ENCODE results near the gene ZNF428. TPM values are rescaled to one million over a fixed set of nuclear protein-coding genes. Genes with fewer than 3 reads are reported as not detected.
A peak's percentile ranks its signal among the peaks of the same experiment; 100 is the strongest.

ZNF428 gene
- total RNA-seq, 1 donor from 2014 or later = 97.7 TPM

- H3K27me3 Mint-ChIP-seq (ENCODE audit: unreplicated experiment) = peaks cover 17% of the 10 kb centered on the region
- H3K9me3 Mint-ChIP-seq (ENCODE audit: unreplicated experiment) = no peaks in the 10 kb centered on the region
- peaks cover 13% of the 10 kb centered on the region for H3K36me3 Mint-ChIP-seq (ENCODE audit: low read depth, unreplicated experiment)
- no peak for TF ChIP-seq CTCF (IDR thresholded peaks at IDR 0.05; ENCODE audit: unreplicated experiment)
- peaks cover 26% of the 10 kb centered on the region for H3K4me1 Mint-ChIP-seq (ENCODE audit: unreplicated experiment)
- peak within 1 kb of the TSS; percentile 98 for H3K4me3 Mint-ChIP-seq (ENCODE audit: unreplicated experiment)
- peak; percentile 96 for DNase-seq (ENCODE audit: low spot score)
- peak within 1 kb of the TSS; percentile 99 for H3K27ac Mint-ChIP-seq (ENCODE audit: unreplicated experiment)
Observed at GRCh38 chr19:43575156-43575950, 44.1 kb downstream of the ZNF428 start, which contains the start of the genes PINLYP and XRCC1. Gene PINLYP, plus strand, starts transcription at chr19:43575801. Its CDS starts 1,391 bp downstream, at chr19:43577192. Gene XRCC1, minus strand, starts transcription at chr19:43575527. Its CDS starts 69 bp downstream, at chr19:43575458.

GRCh38 chr19:43574424-43575155 is 44.8 kb downstream of the ZNF428 start:
- H3K4me1 Mint-ChIP-seq (ENCODE audit: unreplicated experiment) = peaks cover 19% of the 10 kb centered on the region
- peaks cover 9% of the 10 kb centered on the region for H3K36me3 Mint-ChIP-seq (ENCODE audit: low read depth, unreplicated experiment)
- no peak for TF ChIP-seq CTCF (IDR thresholded peaks at IDR 0.05; ENCODE audit: unreplicated experiment)
- H3K27me3 Mint-ChIP-seq (ENCODE audit: unreplicated experiment) = peaks cover 17% of the 10 kb centered on the region
- peak overlapping the region; percentile 99 for H3K27ac Mint-ChIP-seq (ENCODE audit: unreplicated experiment)
- DNase-seq (ENCODE audit: low spot score) = no peak
- H3K9me3 Mint-ChIP-seq (ENCODE audit: unreplicated experiment) = no peaks in the 10 kb centered on the region
- H3K4me3 Mint-ChIP-seq (ENCODE audit: unreplicated experiment) = peak overlapping the region; percentile 98

- DNase-seq (ENCODE audit: low spot score) = no peak
- TF ChIP-seq CTCF (IDR thresholded peaks at IDR 0.05; ENCODE audit: unreplicated experiment) = no peak
- Mint-ChIP-seq H3K9me3 (ENCODE audit: unreplicated experiment) (no peaks in the 10 kb centered on the region), H3K27ac (ENCODE audit: unreplicated experiment) (peak overlapping the region; percentile 81), H3K4me3 (ENCODE audit: unreplicated experiment) (peak overlapping the region; percentile 71), H3K36me3 (ENCODE audit: low read depth, unreplicated experiment) (peaks cover 9% of the 10 kb centered on the region), H3K4me1 (ENCODE audit: unreplicated experiment) (peaks cover 14% of the 10 kb centered on the region), H3K27me3 (ENCODE audit: unreplicated experiment) (peaks cover 13% of the 10 kb centered on the region)
Observed at GRCh38 chr19:43572171-43572588, 47.2 kb downstream of the ZNF428 start.

- no peak overlapping the region for H3K4me3 Mint-ChIP-seq (ENCODE audit: unreplicated experiment)
- no peak for DNase-seq (ENCODE audit: low spot score)
- H3K27ac Mint-ChIP-seq (ENCODE audit: unreplicated experiment) = no peak overlapping the region
- H3K9me3 Mint-ChIP-seq (ENCODE audit: unreplicated experiment) = no peaks in the 10 kb centered on the region
- TF ChIP-seq CTCF (IDR thresholded peaks at IDR 0.05; ENCODE audit: unreplicated experiment) = no peak
- peaks cover 6% of the 10 kb centered on the region for H3K4me1 Mint-ChIP-seq (ENCODE audit: unreplicated experiment)
- peaks cover 9% of the 10 kb centered on the region for H3K36me3 Mint-ChIP-seq (ENCODE audit: low read depth, unreplicated experiment)
- peaks cover 8% of the 10 kb centered on the region for H3K27me3 Mint-ChIP-seq (ENCODE audit: unreplicated experiment)
Observed at GRCh38 chr19:43570174-43570791, 49.1 kb downstream of the ZNF428 start.

Measured in endothelial cell (in vitro differentiated cells).